HCT116 (cell line): ENCODE results near the gene FBLL1. TPM values are rescaled to one million over a fixed set of nuclear protein-coding genes. Genes with fewer than 3 reads are reported as not detected.

Experiments
- ATAC-seq: fragments of 200-7000 bp; cut with Tn5 transposase; 2 replicates; pipeline ENCODE4 v1.9.1; 2020; ENCODE audit warnings: mild to moderate bottlenecking, moderate library complexity
- BruUV-seq: library from RNA; stranded (reverse); fragments of 400-500 nt; replicated peaks from 2 replicates; lab custom pipeline; 2021; lab: Mats Ljungman, UMichigan
- CTCF ChIA-PET: fragments of 300-600 bp; sonication (Branson Sonifier 250); formaldehyde crosslinking; loops from one replicate; lab custom pipeline; 2021; ENCODE audit warnings: antibody characterized with exemption; lab: Charles Lee
- POLR2A ChIA-PET: fragments of 300-600, 350-600 bp; sonication (Branson Sonifier 250); formaldehyde crosslinking; loops from one replicate; lab custom pipeline; 2021; ENCODE audit warnings: antibody characterized with exemption; lab: Charles Lee
- RAD21 ChIA-PET, 2 experiments: fragments of 300-600 bp; sonication (Branson Sonifier 250); formaldehyde crosslinking; loops; one replicate each; lab custom pipeline; 2023; ENCODE audit warnings: low total read pairs in 2 of 2; ENCODE audit not compliant: uncharacterized antibody in 2 of 2, unreplicated experiment in 2 of 2, low non-redundant PET in 1 of 2; lab: Charles Lee
- DNase-seq: peaks from one replicate; pipeline ENCODE4 v3.0.0-alpha.2; 2010; ENCODE audit warnings: low read depth, low spot score
- H2AFZ ChIP-seq: fragments of 200-600 bp; shearing (Covaris generic), sonication (generic); 2 replicates; pipeline ENCODE4 v1.6.1; 2017; ENCODE audit warnings: low read depth, mixed run types, mixed read lengths, antibody characterized with exemption, low read length; ENCODE audit not compliant: poor library complexity, severe bottlenecking
- H3K27ac ChIP-seq: 2 replicates; pipeline ENCODE4 v1.5.1; 2012; ENCODE audit warnings: low read depth, low read length
- H3K27me3 ChIP-seq: fragments of 200-600 bp; sonication (generic); 2 replicates; pipeline ENCODE4 v1.6.1; 2016; ENCODE audit warnings: mixed run types, low read length, mixed read lengths; ENCODE audit not compliant: insufficient read depth
- H3K36me3 ChIP-seq, 2 experiments: fragments of 200-500 bp in 1 of 2; fragments of 200-600 bp in 1 of 2; sonication (Bioruptor generic) in 1 of 2; sonication (generic) in 1 of 2; 2 replicates each; pipeline versions ENCODE4 v1.5.1 to v1.6.1; 2014 to 2016; ENCODE audit warnings: low read length in 2 of 2, inconsistent platforms in 1 of 2, mixed read lengths in 1 of 2, mixed run types in 1 of 2; ENCODE audit not compliant: insufficient read depth in 2 of 2, control insufficient read depth in 1 of 2
- H3K4me1 ChIP-seq, 2 experiments: fragments of 200-600 bp in 1 of 2; sonication (generic) in 1 of 2; 2 replicates each; pipeline versions ENCODE4 v1.5.1 to v1.6.1; 2012 to 2017; ENCODE audit warnings: low read length in 2 of 2, inconsistent platforms in 1 of 2, mild to moderate bottlenecking in 1 of 2, mixed read lengths in 1 of 2, mixed run types in 1 of 2, moderate library complexity in 1 of 2; ENCODE audit not compliant: insufficient read depth in 2 of 2, control insufficient read depth in 1 of 2
- H3K4me2 ChIP-seq: fragments of 200-600 bp; sonication (generic); 2 replicates; pipeline ENCODE4 v1.6.1; 2017; ENCODE audit warnings: mixed run types, low read length, mixed read lengths
- H3K4me3 ChIP-seq, 2 experiments: fragments of 200-600 bp in 1 of 2; sonication (generic) in 1 of 2; replicated peaks in 1 of 2; 2 replicates each; pipeline ENCODE4 v1.5.1; 2011 to 2016; ENCODE audit warnings: low read length in 2 of 2, control low read depth in 1 of 2, low read depth in 1 of 2, mild to moderate bottlenecking in 1 of 2, mixed read lengths in 1 of 2, mixed run types in 1 of 2
- H3K79me2 ChIP-seq: fragments of 200-600 bp; sonication (generic); 2 replicates; pipeline ENCODE4 v1.6.1; 2017; ENCODE audit warnings: mild to moderate bottlenecking, mixed run types, low read length, moderate library complexity, mixed read lengths; ENCODE audit not compliant: insufficient read depth
- H3K9ac ChIP-seq: fragments of 200-600 bp; sonication (generic); 2 replicates; pipeline ENCODE4 v1.6.1; 2016; ENCODE audit warnings: low read length, mixed read lengths
- H3K9me2 ChIP-seq: fragments of 200-600 bp; sonication (generic), shearing (Covaris generic); 2 replicates; pipeline ENCODE4 v1.6.1; 2017; ENCODE audit warnings: mixed run types, mild to moderate bottlenecking, moderate library complexity; ENCODE audit not compliant: insufficient read depth
- H3K9me3 ChIP-seq, 2 experiments: fragments of 200-500 bp in 1 of 2; fragments of 200-600 bp in 1 of 2; sonication (Bioruptor generic) in 1 of 2; sonication (generic) in 1 of 2; 2 replicates each; pipeline ENCODE4 v1.6.1; 2014 to 2017; ENCODE audit warnings: low read length in 2 of 2, mixed read lengths in 2 of 2, inconsistent platforms in 1 of 2, low read depth in 1 of 2, mild to moderate bottlenecking in 1 of 2, mixed run types in 1 of 2, moderate library complexity in 1 of 2; ENCODE audit not compliant: control insufficient read depth in 1 of 2, insufficient read depth in 1 of 2
- H4K20me1 ChIP-seq: fragments of 200-600 bp; sonication (generic), shearing (Covaris generic); 2 replicates; pipeline ENCODE4 v1.6.1; 2017; ENCODE audit warnings: mixed run types, mild to moderate bottlenecking, moderate library complexity; ENCODE audit not compliant: insufficient read depth
- CBX3 ChIP-seq: IDR thresholded peaks from 2 replicates; pipeline ENCODE4 v1.6.1; 2012; ENCODE audit warnings: low read depth
- CEBPB ChIP-seq: IDR thresholded peaks from 2 replicates; pipeline ENCODE4 v1.6.1; 2012; ENCODE audit warnings: low read depth
- EGR1 ChIP-seq: IDR thresholded peaks from 2 replicates; pipeline ENCODE4 v1.6.1; 2012; ENCODE audit warnings: low read depth
- EZH2 ChIP-seq: fragments of 200-600 bp; sonication (generic); IDR thresholded peaks from 2 replicates; pipeline ENCODE4 v1.6.1; 2017; ENCODE audit warnings: antibody characterized with exemption, mixed run types
- EZH2phosphoT487 ChIP-seq: fragments of 200-600 bp; IDR thresholded peaks from 2 replicates; pipeline ENCODE4 v1.6.1; 2018; ENCODE audit warnings: antibody characterized with exemption, borderline replicate concordance
- FOSL1 ChIP-seq: IDR thresholded peaks from 2 replicates; pipeline ENCODE4 v1.6.1; 2012; ENCODE audit warnings: low read depth
- JUND ChIP-seq: IDR thresholded peaks from 2 replicates; pipeline ENCODE4 v1.6.1; 2012
- POLR2A ChIP-seq: IDR thresholded peaks from 2 replicates; pipeline ENCODE4 v1.7.0; 2011; ENCODE audit warnings: borderline replicate concordance; ENCODE audit not compliant: insufficient read depth, insufficient read length; ENCODE audit errors: extremely low read depth
- POLR2AphosphoS5 ChIP-seq: IDR thresholded peaks from 2 replicates; pipeline ENCODE4 v1.6.1; 2011; ENCODE audit warnings: mild to moderate bottlenecking, low read depth, low read length, moderate library complexity
- RAD21 ChIP-seq: IDR thresholded peaks from 2 replicates; pipeline ENCODE4 v1.6.1; 2012; ENCODE audit warnings: low read depth, mild to moderate bottlenecking
- SP1 ChIP-seq: IDR thresholded peaks from 2 replicates; pipeline ENCODE4 v1.6.1; 2012; ENCODE audit warnings: low read depth
- TCF7L2 ChIP-seq: IDR thresholded peaks from 2 replicates; pipeline ENCODE4 v1.7.0; 2011; ENCODE audit warnings: borderline replicate concordance, inconsistent platforms; ENCODE audit not compliant: insufficient read depth, insufficient read length; ENCODE audit errors: extremely low read depth
- YY1 ChIP-seq: IDR thresholded peaks from 2 replicates; pipeline ENCODE4 v1.6.1; 2011; ENCODE audit warnings: low read length, low read depth, moderate library complexity, mild to moderate bottlenecking; ENCODE audit not compliant: insufficient replicate concordance; ENCODE audit errors: extremely low read depth
- ZFX ChIP-seq: fragments of 450-650 bp; IDR thresholded peaks from 2 replicates; pipeline ENCODE4 v1.6.1; 2017
- ZNF274 ChIP-seq: fragments of 200-500 bp; sonication (Bioruptor generic); IDR thresholded peaks from 2 replicates; pipeline ENCODE4 v1.6.1; 2014; ENCODE audit warnings: mild to moderate bottlenecking, low read depth, low read length, inconsistent platforms
- intact Hi-C: fragments of 100-400 bp; cut with micrococcal nuclease; formaldehyde crosslinking; loops from 2 replicates; pipeline ENCODE4 v1.10.0; 2022
- total RNA-seq: library from RNA; stranded (reverse); gene quantifications from one replicate; pipeline ENCODE4 v1.2.1, GENCODE V29; 2021; ENCODE audit not compliant: unreplicated experiment
- TF ChIP-seq, protein P1 (sequence below): IDR thresholded peaks from 2 replicates; pipeline ENCODE4 v1.6.1; 2012; ENCODE audit warnings: low read depth
- TF ChIP-seq, protein P2 (sequence below): IDR thresholded peaks from 2 replicates; pipeline ENCODE4 v1.6.1; 2012
- TF ChIP-seq, protein P3 (sequence below): IDR thresholded peaks from 2 replicates; pipeline ENCODE4 v1.6.1; 2012

The FBLL1 gene
- total RNA-seq, 1 experiment from 2014 or later, result 0.15 TPM

DNA sequence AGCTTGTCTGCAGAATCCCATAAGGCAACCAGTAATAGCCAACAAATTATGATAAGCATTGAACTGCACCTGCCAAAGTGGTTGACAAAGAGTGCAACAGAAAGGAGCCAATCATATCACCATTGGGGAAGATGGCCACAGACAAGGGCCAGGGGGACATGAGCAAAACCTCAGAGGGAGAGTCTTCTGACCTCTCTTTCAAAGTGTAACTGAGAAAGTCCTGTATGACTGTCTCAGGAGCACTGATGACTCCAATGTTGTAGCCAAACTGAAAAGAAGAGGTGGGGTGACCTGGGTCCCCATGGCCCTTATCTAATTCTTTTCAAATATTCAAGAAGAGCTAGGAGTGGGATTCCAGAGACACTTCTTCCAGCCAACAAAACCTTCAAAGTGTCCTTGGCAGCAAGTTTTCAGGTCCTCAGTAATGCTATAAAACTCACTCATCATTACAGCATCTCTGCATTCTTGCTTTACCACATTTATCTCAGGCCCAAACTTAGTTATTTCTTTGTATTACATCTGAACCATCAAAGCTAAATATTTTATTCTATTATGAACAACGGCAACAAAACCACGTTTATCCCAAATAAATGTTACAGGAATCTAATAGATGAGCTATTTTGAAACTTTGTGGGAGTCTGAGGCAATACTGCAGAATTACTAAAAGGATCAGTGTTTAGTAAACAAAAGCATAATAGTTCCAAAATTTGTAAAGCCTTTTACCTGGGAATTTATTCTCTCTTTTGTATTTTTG lies 24.4 kb downstream of the FBLL1 start:
- TF ChIP-seq CBX3 (no peak), RAD21 (no peak), EZH2phosphoT487 (no peak), JUND (no peak), CEBPB (no peak), POLR2AphosphoS5 (no peak), FOSL1 (no peak), EGR1 (no peak), SP1 (no peak), TCF7L2 (no peak), YY1 (no peak), POLR2A (no peak), ZNF274 (no peak), ZFX (no peak), EZH2 (no peak)
- TF ChIP-seq, protein P1, sequence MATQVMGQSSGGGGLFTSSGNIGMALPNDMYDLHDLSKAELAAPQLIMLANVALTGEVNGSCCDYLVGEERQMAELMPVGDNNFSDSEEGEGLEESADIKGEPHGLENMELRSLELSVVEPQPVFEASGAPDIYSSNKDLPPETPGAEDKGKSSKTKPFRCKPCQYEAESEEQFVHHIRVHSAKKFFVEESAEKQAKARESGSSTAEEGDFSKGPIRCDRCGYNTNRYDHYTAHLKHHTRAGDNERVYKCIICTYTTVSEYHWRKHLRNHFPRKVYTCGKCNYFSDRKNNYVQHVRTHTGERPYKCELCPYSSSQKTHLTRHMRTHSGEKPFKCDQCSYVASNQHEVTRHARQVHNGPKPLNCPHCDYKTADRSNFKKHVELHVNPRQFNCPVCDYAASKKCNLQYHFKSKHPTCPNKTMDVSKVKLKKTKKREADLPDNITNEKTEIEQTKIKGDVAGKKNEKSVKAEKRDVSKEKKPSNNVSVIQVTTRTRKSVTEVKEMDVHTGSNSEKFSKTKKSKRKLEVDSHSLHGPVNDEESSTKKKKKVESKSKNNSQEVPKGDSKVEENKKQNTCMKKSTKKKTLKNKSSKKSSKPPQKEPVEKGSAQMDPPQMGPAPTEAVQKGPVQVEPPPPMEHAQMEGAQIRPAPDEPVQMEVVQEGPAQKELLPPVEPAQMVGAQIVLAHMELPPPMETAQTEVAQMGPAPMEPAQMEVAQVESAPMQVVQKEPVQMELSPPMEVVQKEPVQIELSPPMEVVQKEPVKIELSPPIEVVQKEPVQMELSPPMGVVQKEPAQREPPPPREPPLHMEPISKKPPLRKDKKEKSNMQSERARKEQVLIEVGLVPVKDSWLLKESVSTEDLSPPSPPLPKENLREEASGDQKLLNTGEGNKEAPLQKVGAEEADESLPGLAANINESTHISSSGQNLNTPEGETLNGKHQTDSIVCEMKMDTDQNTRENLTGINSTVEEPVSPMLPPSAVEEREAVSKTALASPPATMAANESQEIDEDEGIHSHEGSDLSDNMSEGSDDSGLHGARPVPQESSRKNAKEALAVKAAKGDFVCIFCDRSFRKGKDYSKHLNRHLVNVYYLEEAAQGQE, result no peak
- TF ChIP-seq, protein P2, sequence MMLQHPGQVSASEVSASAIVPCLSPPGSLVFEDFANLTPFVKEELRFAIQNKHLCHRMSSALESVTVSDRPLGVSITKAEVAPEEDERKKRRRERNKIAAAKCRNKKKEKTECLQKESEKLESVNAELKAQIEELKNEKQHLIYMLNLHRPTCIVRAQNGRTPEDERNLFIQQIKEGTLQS, result no peak
- TF ChIP-seq, protein P3, sequence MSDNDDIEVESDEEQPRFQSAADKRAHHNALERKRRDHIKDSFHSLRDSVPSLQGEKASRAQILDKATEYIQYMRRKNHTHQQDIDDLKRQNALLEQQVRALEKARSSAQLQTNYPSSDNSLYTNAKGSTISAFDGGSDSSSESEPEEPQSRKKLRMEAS, result no peak
- Histone ChIP-seq H3K9ac (no peak overlapping the region), H2AFZ (no peak overlapping the region), H3K9me2 (no peaks in the 10 kb centered on the region; the same call in 1 of the 2 replicates), H3K4me3 (no peak overlapping the region), H3K27me3 (no peaks in the 10 kb centered on the region), H3K36me3 (peaks cover 23 to 26% of the 10 kb centered on the region in 2 experiments; a peak in 3 of 4 replicates), H3K79me2 (peaks cover 35% of the 10 kb centered on the region), H3K4me2 (no peak overlapping the region), H4K20me1 (no peaks in the 10 kb centered on the region), H3K9me3 (no peaks in the 10 kb centered on the region), H3K27ac (no peak overlapping the region), H3K4me1 (no peaks in the 10 kb centered on the region)
- POLR2A ChIA-PET, result no interaction called here
- CTCF ChIA-PET, result no interaction called here
- no TSS peak for BruUV-seq
- ATAC-seq (no peak), DNase-seq (no peak)
- RAD21 ChIA-PET, result no interaction called here
- intact Hi-C loops, result no loop called here
